Stimulated activated CD4-positive, alpha-beta T cell treated with anti-CD3 and anti-CD28 coated beads, Interleukin-4, amount 100 ng/mL, for 1 hour (primary cell): ENCODE data around the gene RGS12.

ENCODE experiments used
- DNase-seq: peaks from one replicate; pipeline ENCODE4 v3.0.0-alpha.2; 2020

The RGS12 gene

GRCh38 chr4:3311489-3312171, 18.8 kb downstream of the RGS12 start:
- DNase-seq = no peak

- no peak for DNase-seq
These were observed 19.5 kb downstream of the RGS12 start for GRCh38 chr4:3312362-3312761.

- DNase-seq = no peak
These were observed 20.3 kb downstream of the RGS12 start for GRCh38 chr4:3313139-3313538.

GRCh38 chr4:3313556-3314228, 20.9 kb downstream of the RGS12 start:
- no peak for DNase-seq

GRCh38 chr4:3314706-3315260, 22.0 kb downstream of the RGS12 start:
- DNase-seq = no peak

GRCh38 chr4:3315566-3315965, 22.7 kb downstream of the RGS12 start:
- no peak for DNase-seq

GRCh38 chr4:3316146-3316545, 23.3 kb downstream of the RGS12 start:
- no peak for DNase-seq

GRCh38 chr4:3317011-3317655, 24.3 kb downstream of the RGS12 start:
- DNase-seq = no peak

- no peak for DNase-seq
These were observed 24.9 kb downstream of the RGS12 start for GRCh38 chr4:3317656-3318211.

GRCh38 chr4:3318561-3319021, 25.8 kb downstream of the RGS12 start:
- no peak for DNase-seq

GRCh38 chr4:3320361-3321023, 27.7 kb downstream of the RGS12 start:
- DNase-seq = no peak

- no peak for DNase-seq
These were observed 28.6 kb downstream of the RGS12 start for GRCh38 chr4:3321295-3321889.

GRCh38 chr4:3322059-3322550, 29.3 kb downstream of the RGS12 start:
- DNase-seq = no peak

- no peak for DNase-seq
These were observed 30.3 kb downstream of the RGS12 start for GRCh38 chr4:3323071-3323481.

- no peak for DNase-seq
These were observed 31.4 kb downstream of the RGS12 start for GRCh38 chr4:3324093-3324815.

GRCh38 chr4:3328814-3329663, 36.2 kb downstream of the RGS12 start:
- DNase-seq = no peak

- DNase-seq = no peak
These were observed 37.1 kb downstream of the RGS12 start for GRCh38 chr4:3329887-3330286.

GRCh38 chr4:3330707-3331106, 37.9 kb downstream of the RGS12 start:
- DNase-seq = no peak

- no peak for DNase-seq
These were observed 38.9 kb downstream of the RGS12 start for GRCh38 chr4:3331511-3332394.

- no peak for DNase-seq
These were observed 39.7 kb downstream of the RGS12 start for GRCh38 chr4:3332498-3332897.
